ENCODE results near the gene RIN3.

Gene RIN3

GRCh38 chr14:92556863-92557543 is 43.4 kb downstream of the RIN3 start:
- DNase-seq = no peak

- no peak for DNase-seq
These were observed 43.9 kb downstream of the RIN3 start for GRCh38 chr14:92557544-92557912.

- DNase-seq = no peak
These were observed 44.7 kb downstream of the RIN3 start for GRCh38 chr14:92558319-92558718.

GRCh38 chr14:92559486-92559885 is 45.9 kb downstream of the RIN3 start:
- no peak for DNase-seq

GRCh38 chr14:92560106-92560865 is 46.7 kb downstream of the RIN3 start:
- DNase-seq = no peak

- no peak for DNase-seq
These were observed 48.4 kb downstream of the RIN3 start for GRCh38 chr14:92561906-92562479.

- DNase-seq = no peak
These were observed 49.8 kb downstream of the RIN3 start for GRCh38 chr14:92563359-92563758.

- no peak for DNase-seq
These were observed 50.2 kb downstream of the RIN3 start for GRCh38 chr14:92563765-92564285.

- DNase-seq = no peak
These were observed 50.9 kb downstream of the RIN3 start for GRCh38 chr14:92564344-92565039.

GRCh38 chr14:92565040-92565717 is 51.6 kb downstream of the RIN3 start:
- no peak for DNase-seq

- no peak for DNase-seq
These were observed 52.1 kb downstream of the RIN3 start for GRCh38 chr14:92565718-92566115.

GRCh38 chr14:92567173-92567725 is 53.7 kb downstream of the RIN3 start:
- DNase-seq = no peak

GRCh38 chr14:92568621-92569479 is 55.3 kb downstream of the RIN3 start:
- DNase-seq = no peak

GRCh38 chr14:92570674-92571262 is 57.2 kb downstream of the RIN3 start:
- DNase-seq = no peak

- no peak for DNase-seq
These were observed 58.5 kb downstream of the RIN3 start for GRCh38 chr14:92572050-92572449.

- no peak for DNase-seq
These were observed 60.3 kb downstream of the RIN3 start for GRCh38 chr14:92573761-92574498.

- DNase-seq = no peak
These were observed 61.6 kb downstream of the RIN3 start for GRCh38 chr14:92575061-92575747.

GRCh38 chr14:92575748-92576303 is 62.2 kb downstream of the RIN3 start:
- no peak for DNase-seq

GRCh38 chr14:92577321-92577742 is 63.8 kb downstream of the RIN3 start:
- no peak for DNase-seq

Data from retina (tissue), 1 donor.